GM19035 (cell line): ENCODE data around the gene RNF31.
"Not testable (repeated sequence)": the region's sequence is repeated elsewhere in the genome, so short reads cannot be mapped to it uniquely, and the experiment has no call there.

Experiments used
- ATAC-seq: cut with Tn5 transposase; IDR thresholded peaks from one replicate; pipeline ENCODE4 v1.9.1; 2021; ENCODE audit not compliant: unreplicated experiment

Gene RNF31

GRCh38 chr14:24146978-24147760 is at the start of gene RNF31:
Gene RNF31 (plus strand): TSS chr14:24147498. CDS start chr14:24147699, 201 bp downstream.
- ATAC-seq, result peak; percentile 79

DNA sequence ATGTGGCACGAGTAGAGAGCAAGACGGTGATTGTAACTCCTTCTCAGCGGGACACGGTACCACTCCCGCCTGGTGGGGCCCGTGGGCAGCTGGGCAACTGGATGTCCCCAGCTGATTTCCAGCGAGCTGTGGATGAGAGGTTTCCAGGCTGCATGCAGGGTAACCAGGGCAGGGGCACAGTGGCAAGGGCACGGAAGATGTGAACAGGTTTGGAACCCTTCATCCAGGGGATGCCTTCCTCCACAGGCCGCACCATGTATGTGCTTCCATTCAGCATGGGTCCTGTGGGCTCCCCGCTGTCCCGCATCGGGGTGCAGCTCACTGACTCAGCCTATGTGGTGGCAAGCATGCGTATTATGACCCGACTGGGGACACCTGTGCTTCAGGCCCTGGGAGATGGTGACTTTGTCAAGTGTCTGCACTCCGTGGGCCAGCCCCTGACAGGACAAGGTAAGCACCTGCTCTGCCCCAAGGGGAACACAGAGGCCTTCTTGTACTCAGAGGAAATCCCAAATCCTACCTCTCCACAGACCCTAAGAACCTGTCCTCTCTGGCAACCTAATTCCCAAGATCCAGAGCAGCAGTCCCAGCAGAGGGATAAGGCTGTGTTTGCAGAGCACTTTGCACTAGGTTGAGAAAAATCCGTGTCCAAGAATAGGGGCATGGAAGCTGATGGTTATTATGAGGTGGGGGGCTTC is 48.9 kb upstream of the RNF31 start:
- ATAC-seq, result no peak

DNA sequence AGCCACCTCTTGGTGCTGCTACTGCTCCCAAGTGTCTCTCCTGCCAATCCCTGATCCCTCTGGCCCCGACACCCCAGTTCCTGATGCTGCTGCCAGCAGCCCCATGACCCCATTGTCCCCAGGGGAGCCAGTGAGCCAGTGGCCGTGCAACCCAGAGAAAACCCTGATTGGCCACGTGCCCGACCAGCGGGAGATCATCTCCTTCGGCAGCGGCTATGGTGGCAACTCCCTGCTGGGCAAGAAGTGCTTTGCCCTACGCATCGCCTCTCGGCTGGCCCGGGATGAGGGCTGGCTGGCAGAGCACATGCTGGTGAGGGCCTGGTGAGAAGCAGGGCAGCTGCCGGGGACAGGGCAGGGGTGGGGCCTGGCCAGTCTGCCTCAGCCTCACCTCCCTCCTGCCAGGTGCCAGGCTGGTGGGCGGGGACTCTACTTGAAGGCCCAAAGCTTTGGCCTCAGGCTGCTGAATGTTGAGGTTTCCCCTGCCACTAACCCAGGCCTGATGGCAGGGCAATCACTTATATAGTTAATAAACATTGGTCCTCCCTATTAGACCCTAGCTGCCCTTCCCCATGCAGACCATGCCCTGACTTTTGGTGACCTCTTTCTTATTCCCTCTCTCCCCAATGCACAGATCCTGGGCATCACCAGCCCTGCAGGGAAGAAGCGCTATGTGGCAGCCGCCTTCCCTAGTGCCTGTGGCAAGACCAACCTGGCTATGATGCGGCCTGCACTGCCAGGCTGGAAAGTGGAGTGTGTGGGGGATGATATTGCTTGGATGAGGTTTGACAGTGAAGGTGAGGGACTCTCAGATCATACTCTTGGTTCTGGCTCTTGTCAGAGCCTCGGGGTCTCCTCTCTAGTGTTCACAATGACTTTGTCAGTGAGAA is 48.1 kb upstream of the RNF31 start:
- ATAC-seq, result no peak

DNA sequence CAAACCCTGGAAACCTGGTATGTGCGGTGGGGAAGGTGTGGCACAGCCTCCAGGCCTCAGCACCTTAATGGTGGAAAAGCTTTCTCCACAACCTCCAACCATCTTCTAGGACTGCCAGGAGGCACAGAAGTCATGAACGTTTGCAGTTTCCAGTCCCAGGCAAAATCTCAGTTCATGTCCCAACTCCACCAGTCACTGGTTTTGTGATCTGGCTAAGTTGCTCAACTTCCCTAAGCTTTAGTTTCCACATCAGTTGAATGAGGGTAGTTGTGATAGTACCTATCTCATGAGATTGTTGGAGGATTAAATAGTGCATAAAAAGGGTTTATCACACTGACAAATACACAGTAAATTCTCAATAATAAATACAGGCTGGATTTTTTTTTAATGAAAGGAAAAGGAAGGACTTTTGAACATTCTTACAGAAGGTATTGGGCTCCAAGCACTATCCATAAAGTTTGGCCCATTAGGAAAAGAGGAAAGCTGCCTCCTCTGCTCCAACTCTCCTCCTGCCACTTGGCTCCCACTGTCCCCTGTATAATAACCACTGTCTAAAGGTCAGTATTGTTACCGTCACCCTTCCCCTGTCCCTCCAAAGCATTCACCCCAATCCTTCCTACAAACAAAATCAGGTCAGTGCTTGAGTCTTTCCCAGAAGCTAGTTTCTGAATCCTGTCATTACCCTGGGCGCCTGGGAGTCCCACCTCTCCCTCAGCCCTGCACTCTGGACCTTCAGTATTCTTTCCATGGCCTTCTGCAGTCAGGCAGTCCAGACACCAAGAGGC is 46.9 kb upstream of the RNF31 start:
- ATAC-seq, result no peak

DNA sequence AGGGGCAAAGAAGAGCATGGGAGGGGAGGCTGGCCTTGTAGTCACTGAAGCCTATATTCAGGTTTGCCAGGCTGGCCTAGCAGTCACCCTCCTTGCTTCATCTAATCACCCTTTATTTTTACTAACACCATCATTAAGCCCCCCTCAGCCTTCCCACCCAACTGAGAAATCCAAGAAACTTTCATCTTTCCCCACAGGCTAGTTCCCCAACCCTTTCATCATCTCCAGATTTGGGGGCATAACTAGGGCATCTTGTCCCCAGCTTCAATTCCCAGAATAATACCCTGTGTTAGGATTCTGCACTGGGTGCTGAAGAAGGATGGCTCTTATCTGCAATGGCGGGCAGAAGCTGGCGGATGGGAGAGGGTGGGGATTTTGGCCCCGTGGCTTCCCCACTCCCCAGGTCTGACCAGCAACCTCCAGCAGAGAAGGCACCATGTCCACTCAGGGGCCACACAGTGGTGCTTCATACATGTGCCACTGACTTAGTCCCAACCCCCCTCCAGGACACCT is 46.3 kb upstream of the RNF31 start:
- ATAC-seq, result no peak

DNA sequence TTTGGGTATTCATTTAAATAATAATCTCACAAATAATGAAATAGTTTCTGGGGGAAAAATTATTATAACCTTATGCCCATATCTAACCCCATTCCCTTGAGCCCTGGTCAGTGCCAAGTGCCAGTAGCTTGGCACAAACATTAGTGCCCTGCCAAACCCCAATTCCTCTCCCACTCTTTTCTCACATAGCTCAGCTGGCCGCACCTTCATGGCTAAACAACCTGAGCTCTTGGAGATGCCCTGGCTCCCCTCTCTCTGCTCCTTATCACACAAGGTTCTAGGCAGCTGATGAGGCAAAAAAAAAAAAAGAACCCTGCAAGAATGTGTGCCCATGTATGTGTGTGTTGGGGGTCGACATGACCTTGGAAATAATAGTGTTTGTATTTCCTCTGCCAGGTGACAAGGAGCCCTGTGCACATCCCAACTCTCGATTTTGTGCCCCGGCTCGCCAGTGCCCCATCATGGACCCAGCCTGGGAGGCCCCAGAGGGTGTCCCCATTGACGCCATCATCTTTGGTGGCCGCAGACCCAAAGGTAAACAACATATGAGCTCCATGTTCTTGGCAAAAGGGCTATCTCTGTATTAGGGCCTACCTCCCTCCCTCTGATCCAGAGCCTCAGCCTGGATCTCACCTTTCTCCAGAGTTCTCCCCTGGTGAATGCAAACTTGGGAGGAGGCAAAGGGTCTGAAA is 44.8 kb upstream of the RNF31 start:
- ATAC-seq, result no peak

GRCh38 chr14:24103451-24103850 is 43.8 kb upstream of the RNF31 start:
- ATAC-seq, result no peak

- not testable (repeated sequence) for ATAC-seq
Measured at GRCh38 chr14:24105609-24106239, 41.6 kb upstream of the RNF31 start.

- no peak for ATAC-seq
Measured at GRCh38 chr14:24106672-24107271, 40.5 kb upstream of the RNF31 start.

GRCh38 chr14:24108336-24108874 is 38.9 kb upstream of the RNF31 start:
- ATAC-seq, result no peak

DNA sequence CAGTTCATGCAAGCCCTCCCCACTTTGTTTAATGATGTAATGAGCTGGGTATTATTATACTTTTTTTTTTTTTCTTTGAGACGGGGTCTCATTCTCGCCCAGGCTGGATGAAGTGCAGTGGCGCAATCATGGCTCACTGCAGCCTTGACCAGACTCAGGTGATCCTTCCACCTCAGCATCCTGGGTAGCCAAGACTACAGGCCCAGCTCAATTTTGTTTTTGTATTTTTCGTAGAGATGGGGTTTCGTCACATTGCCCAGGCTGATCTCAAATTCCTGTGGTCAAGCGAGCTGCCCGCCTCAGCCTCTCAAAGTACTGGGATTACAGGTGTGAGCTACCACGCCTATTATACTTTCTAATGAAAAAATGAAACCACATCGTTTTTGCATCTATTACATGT is 37.2 kb upstream of the RNF31 start:
- ATAC-seq, result no peak

GRCh38 chr14:24110523-24110922 is 36.8 kb upstream of the RNF31 start:
- ATAC-seq, result no peak

GRCh38 chr14:24113379-24113800 is 33.9 kb upstream of the RNF31 start:
- ATAC-seq, result no peak

DNA sequence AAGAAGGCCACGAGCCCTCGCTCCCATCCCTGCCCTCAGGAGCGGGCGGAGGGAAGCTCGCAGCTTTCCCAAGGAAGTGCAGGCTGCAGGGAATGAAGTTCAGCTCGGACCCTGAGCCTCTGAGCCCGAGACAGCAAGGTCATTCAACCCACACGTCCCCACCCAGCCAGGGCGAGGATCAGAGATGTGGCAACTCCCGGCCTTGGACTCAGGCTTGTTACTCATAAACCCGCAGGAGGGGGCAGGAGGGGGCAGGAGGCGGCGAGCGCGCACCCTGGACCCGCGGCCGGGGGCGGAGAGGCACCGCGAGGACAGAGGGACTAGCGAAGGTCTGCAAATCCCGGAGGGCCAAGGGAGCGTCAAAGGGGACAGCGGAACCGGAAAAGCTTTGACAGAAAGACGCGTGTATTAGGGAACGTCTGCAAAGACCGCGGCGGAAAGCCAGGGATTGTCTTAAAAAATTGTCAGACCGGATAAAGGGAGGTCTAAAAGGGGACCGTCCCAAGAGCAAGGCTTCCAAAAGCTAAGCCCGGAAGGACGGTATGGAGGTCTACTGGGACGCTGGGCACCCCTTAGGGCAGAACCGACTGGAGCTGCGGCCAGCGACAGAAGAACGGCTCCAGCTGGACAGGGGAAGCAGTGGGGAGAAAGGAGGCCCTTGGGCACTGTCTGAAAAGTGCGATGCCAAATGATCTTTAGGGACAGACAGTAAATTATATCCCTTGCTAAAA is 33.3 kb upstream of the RNF31 start:
- peak; percentile 32 for ATAC-seq

- ATAC-seq, result peak; percentile 81
Measured at GRCh38 chr14:24114532-24115421, 32.5 kb upstream of the RNF31 start, which contains the start of the genes DCAF11 and NRL. Gene DCAF11 (plus strand): TSS chr14:24114777. CDS start chr14:24115595, 818 bp downstream. Gene NRL (minus strand): TSS chr14:24114949. CDS start chr14:24082848, 32,101 bp downstream.

DNA sequence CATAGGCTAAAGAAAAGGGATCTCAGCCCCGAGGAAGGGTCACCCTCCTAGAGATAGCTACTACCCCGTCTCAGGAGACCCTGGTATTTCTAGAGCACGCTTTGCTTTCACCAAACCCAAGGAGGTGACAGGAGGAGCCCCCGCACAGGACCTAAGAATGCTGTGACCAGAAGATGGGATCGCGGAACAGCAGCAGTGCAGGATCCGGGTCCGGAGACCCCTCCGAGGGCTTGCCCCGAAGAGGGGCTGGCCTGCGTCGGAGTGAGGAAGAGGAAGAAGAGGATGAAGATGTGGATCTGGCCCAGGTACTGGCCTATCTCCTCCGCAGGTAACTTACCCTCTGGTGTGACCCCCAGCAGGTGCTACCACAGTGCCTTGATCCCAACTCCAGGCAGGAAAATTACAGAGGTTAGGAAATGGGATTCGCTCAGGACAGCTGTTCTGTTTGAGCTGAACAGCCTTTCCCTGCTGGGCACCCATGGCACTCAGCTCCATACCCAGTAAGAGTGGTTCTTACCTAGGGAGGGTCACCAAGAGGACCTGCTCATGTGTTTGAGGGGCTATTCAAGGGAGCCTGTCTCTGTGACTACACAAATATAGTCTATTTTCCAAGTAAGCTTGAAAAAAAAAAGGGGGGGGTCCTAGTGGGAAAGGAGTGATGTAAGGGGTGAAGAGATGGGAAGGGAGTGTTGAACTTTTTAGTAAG is 31.7 kb upstream of the RNF31 start:
- no peak for ATAC-seq
